Activated T-helper 1 cell treated with anti-CD3 and anti-CD28 coated beads, Interleukin-12 subunit alpha, Interleukin-12 subunit beta, Interleukin-2, Interleukin-4 antibody, amounts not matched to agents 30 ng/mL and 10 ng/mL and 1 ng/mL, durations not matched to agents 14 hours and 24 hours and 36 hours (primary cell): ENCODE results near the gene SNCA. TPM values are rescaled to one million over a fixed set of nuclear protein-coding genes. Genes with fewer than 3 reads are reported as not detected.

Experiments
- DNase-seq: peaks from one replicate; pipeline ENCODE4 v3.0.0; 2021; ENCODE audit warnings: low spot score
- H3K27ac Mint-ChIP-seq: one replicate; pipeline ENCODE4 v1.8.0; 2021; ENCODE audit warnings: mild to moderate bottlenecking, mixed read lengths
- H3K27me3 Mint-ChIP-seq: one replicate; pipeline ENCODE4 v1.8.0; 2022; ENCODE audit warnings: mild to moderate bottlenecking, moderate library complexity, mixed read lengths; ENCODE audit not compliant: insufficient read depth
- H3K36me3 Mint-ChIP-seq: one replicate; pipeline ENCODE4 v1.8.0; 2021; ENCODE audit warnings: low read depth, mixed read lengths
- H3K4me1 Mint-ChIP-seq: one replicate; pipeline ENCODE4 v1.8.0; 2021; ENCODE audit warnings: low read depth, mixed read lengths
- H3K4me3 Mint-ChIP-seq: one replicate; pipeline ENCODE4 v1.8.0; 2021; ENCODE audit warnings: mild to moderate bottlenecking, moderate library complexity, mixed read lengths
- H3K9me3 Mint-ChIP-seq: one replicate; pipeline ENCODE4 v1.8.0; 2021; ENCODE audit warnings: mixed read lengths
- intact Hi-C: fragments of 100-400 bp; cut with micrococcal nuclease; formaldehyde crosslinking; loops from one replicate; pipeline ENCODE4 v1.15.1; 2024
- total RNA-seq: library from RNA; stranded (reverse); gene quantifications from 2 replicates; pipeline ENCODE4 v1.2.3, GENCODE V29; 2022

The SNCA gene
- total RNA-seq: 0.18 and 1.1 TPM in 2 replicates

- Mint-ChIP-seq H3K4me3 (peak within 1 kb of the TSS; percentile 80), H3K4me1 (peaks cover 33% of the 10 kb centered on the region), H3K36me3 (peaks cover 7% of the 10 kb centered on the region), H3K27ac (no peak within 1 kb of the TSS), H3K27me3 (peaks cover 71% of the 10 kb centered on the region), H3K9me3 (no peaks in the 10 kb centered on the region)
- peak; percentile 27 for DNase-seq
- intact Hi-C loops: loop anchor here (1.0 to 5.0 kb wide), 4 partner anchors 8 to 725 kb away; partner anchors contain the start of gene TIGD2
These were observed at the start of gene SNCA for GRCh38 chr4:89836897-89837384. Gene SNCA, minus strand, starts transcription at chr4:89837161. Its CDS starts 1,494 bp downstream, at chr4:89835667.

- H3K4me3 Mint-ChIP-seq: no peak overlapping the region
- no peak overlapping the region for H3K27ac Mint-ChIP-seq
- no peaks in the 10 kb centered on the region for H3K9me3 Mint-ChIP-seq
- no peak for DNase-seq
- intact Hi-C loops: no loop called here
- no peaks in the 10 kb centered on the region for H3K36me3 Mint-ChIP-seq
- H3K27me3 Mint-ChIP-seq: peaks cover 13% of the 10 kb centered on the region
- H3K4me1 Mint-ChIP-seq: no peaks in the 10 kb centered on the region
These were observed 42.3 kb upstream of the SNCA start for GRCh38 chr4:89879215-89879614.

GRCh38 chr4:89878611-89879010 lies 41.6 kb upstream of the SNCA start:
- no peak for DNase-seq
- H3K27me3 Mint-ChIP-seq: peaks cover 12% of the 10 kb centered on the region
- no peaks in the 10 kb centered on the region for H3K9me3 Mint-ChIP-seq
- intact Hi-C loops: no loop called here
- H3K4me1 Mint-ChIP-seq: no peaks in the 10 kb centered on the region
- no peak overlapping the region for H3K27ac Mint-ChIP-seq
- H3K36me3 Mint-ChIP-seq: no peaks in the 10 kb centered on the region
- H3K4me3 Mint-ChIP-seq: no peak overlapping the region

- intact Hi-C loops: no loop called here
- Mint-ChIP-seq H3K27me3 (peaks cover 1% of the 10 kb centered on the region), H3K27ac (no peak overlapping the region), H3K4me1 (no peaks in the 10 kb centered on the region), H3K4me3 (no peak overlapping the region), H3K9me3 (no peaks in the 10 kb centered on the region), H3K36me3 (no peaks in the 10 kb centered on the region)
- DNase-seq: no peak
These were observed 39.6 kb upstream of the SNCA start for GRCh38 chr4:89876548-89876947.

GRCh38 chr4:89871211-89871610 lies 34.2 kb upstream of the SNCA start:
- no peak overlapping the region for H3K4me3 Mint-ChIP-seq
- DNase-seq: no peak
- H3K9me3 Mint-ChIP-seq: no peaks in the 10 kb centered on the region
- H3K36me3 Mint-ChIP-seq: no peaks in the 10 kb centered on the region
- no peaks in the 10 kb centered on the region for H3K4me1 Mint-ChIP-seq
- peaks cover 6% of the 10 kb centered on the region for H3K27me3 Mint-ChIP-seq
- intact Hi-C loops: no loop called here
- no peak overlapping the region for H3K27ac Mint-ChIP-seq

- Mint-ChIP-seq H3K27ac (no peak overlapping the region), H3K36me3 (no peaks in the 10 kb centered on the region), H3K4me1 (no peaks in the 10 kb centered on the region), H3K27me3 (peaks cover 6% of the 10 kb centered on the region), H3K9me3 (no peaks in the 10 kb centered on the region), H3K4me3 (no peak overlapping the region)
- DNase-seq: no peak
- intact Hi-C loops: no loop called here
These were observed 32.1 kb upstream of the SNCA start for GRCh38 chr4:89868999-89869589.

- Mint-ChIP-seq H3K27me3 (peaks cover 8% of the 10 kb centered on the region), H3K9me3 (no peaks in the 10 kb centered on the region), H3K27ac (no peak overlapping the region), H3K36me3 (no peaks in the 10 kb centered on the region), H3K4me1 (no peaks in the 10 kb centered on the region), H3K4me3 (no peak overlapping the region)
- intact Hi-C loops: no loop called here
- no peak for DNase-seq
These were observed 31.3 kb upstream of the SNCA start for GRCh38 chr4:89868276-89868675.

GRCh38 chr4:89863533-89863932 lies 26.6 kb upstream of the SNCA start:
- Mint-ChIP-seq H3K4me1 (no peaks in the 10 kb centered on the region), H3K9me3 (no peaks in the 10 kb centered on the region), H3K27me3 (peaks cover 15% of the 10 kb centered on the region), H3K27ac (no peak overlapping the region), H3K4me3 (no peak overlapping the region), H3K36me3 (no peaks in the 10 kb centered on the region)
- intact Hi-C loops: no loop called here
- DNase-seq: no peak

GRCh38 chr4:89860971-89861370 lies 24.0 kb upstream of the SNCA start:
- Mint-ChIP-seq H3K4me3 (no peak overlapping the region), H3K27ac (no peak overlapping the region), H3K27me3 (peaks cover 16% of the 10 kb centered on the region), H3K36me3 (no peaks in the 10 kb centered on the region), H3K4me1 (no peaks in the 10 kb centered on the region), H3K9me3 (no peaks in the 10 kb centered on the region)
- intact Hi-C loops: no loop called here
- DNase-seq: no peak

GRCh38 chr4:89855236-89855635 lies 18.3 kb upstream of the SNCA start:
- H3K4me3 Mint-ChIP-seq: no peak overlapping the region
- no peak overlapping the region for H3K27ac Mint-ChIP-seq
- no peaks in the 10 kb centered on the region for H3K4me1 Mint-ChIP-seq
- DNase-seq: no peak
- intact Hi-C loops: no loop called here
- H3K9me3 Mint-ChIP-seq: peaks cover 5% of the 10 kb centered on the region
- peaks cover 15% of the 10 kb centered on the region for H3K27me3 Mint-ChIP-seq
- no peaks in the 10 kb centered on the region for H3K36me3 Mint-ChIP-seq

- intact Hi-C loops: no loop called here
- Mint-ChIP-seq H3K36me3 (no peaks in the 10 kb centered on the region), H3K27ac (no peak overlapping the region), H3K4me3 (no peak overlapping the region), H3K27me3 (peaks cover 10% of the 10 kb centered on the region), H3K9me3 (peaks cover 17% of the 10 kb centered on the region), H3K4me1 (no peaks in the 10 kb centered on the region)
- DNase-seq: no peak
These were observed 10.8 kb upstream of the SNCA start for GRCh38 chr4:89847571-89848325.

- H3K27ac Mint-ChIP-seq: no peak overlapping the region
- no peak for DNase-seq
- peaks cover 29% of the 10 kb centered on the region for H3K4me1 Mint-ChIP-seq
- no peak overlapping the region for H3K4me3 Mint-ChIP-seq
- peaks cover 71% of the 10 kb centered on the region for H3K27me3 Mint-ChIP-seq
- H3K9me3 Mint-ChIP-seq: no peaks in the 10 kb centered on the region
- peaks cover 5% of the 10 kb centered on the region for H3K36me3 Mint-ChIP-seq
- intact Hi-C loops: loop anchor here (5.0 kb wide), 2 partner anchors 367 to 727 kb away; partner anchors contain the start of gene TIGD2
These were observed 2.6 kb upstream of the SNCA start for GRCh38 chr4:89839558-89839957.

- Mint-ChIP-seq H3K9me3 (no peaks in the 10 kb centered on the region), H3K4me1 (peaks cover 33% of the 10 kb centered on the region)
- intact Hi-C loops: loop anchor here (1.0 to 5.0 kb wide), 4 partner anchors 9 to 726 kb away; partner anchors contain the start of gene TIGD2
These were observed 1.0 kb upstream of the SNCA start for GRCh38 chr4:89837993-89838390.

More at GRCh38 chr4:89837993-89838390, 1.0 kb upstream of the SNCA start:
- peaks cover 76% of the 10 kb centered on the region for H3K27me3 Mint-ChIP-seq
- no peak overlapping the region for H3K27ac Mint-ChIP-seq
- DNase-seq: no peak
- peak overlapping the region; percentile 80 for H3K4me3 Mint-ChIP-seq
- peaks cover 7% of the 10 kb centered on the region for H3K36me3 Mint-ChIP-seq
